ENCODE results near the gene PARD3. TPM values are rescaled to one million over a fixed set of nuclear protein-coding genes. Genes with fewer than 3 reads are reported as not detected.

Gene PARD3
- total RNA-seq, 3 donors from 2014 or later = 39.5 to 87.9 (median 47.0) TPM

- no peak for TF ChIP-seq CTCF (IDR thresholded peaks at IDR 0.05)
- DNase-seq (no peak), ATAC-seq (no peak)
- Histone ChIP-seq H3K4me1 (ENCODE audit: low read depth) (peaks cover 8% of the 10 kb centered on the region), H3K4me3 (no peak overlapping the region), H3K36me3 (ENCODE audit: low read depth) (no peaks in the 10 kb centered on the region), H3K9me3 (no peaks in the 10 kb centered on the region)
- intact Hi-C loops (cut with DNase I, micrococcal nuclease) = no loop called here
Observed at GRCh38 chr10:34189830-34190229, 625.3 kb downstream of the PARD3 start.

GRCh38 chr10:34188221-34188620 lies 626.9 kb downstream of the PARD3 start:
- peaks cover 8% of the 10 kb centered on the region for H3K4me1 ChIP-seq (ENCODE audit: low read depth)

DNA sequence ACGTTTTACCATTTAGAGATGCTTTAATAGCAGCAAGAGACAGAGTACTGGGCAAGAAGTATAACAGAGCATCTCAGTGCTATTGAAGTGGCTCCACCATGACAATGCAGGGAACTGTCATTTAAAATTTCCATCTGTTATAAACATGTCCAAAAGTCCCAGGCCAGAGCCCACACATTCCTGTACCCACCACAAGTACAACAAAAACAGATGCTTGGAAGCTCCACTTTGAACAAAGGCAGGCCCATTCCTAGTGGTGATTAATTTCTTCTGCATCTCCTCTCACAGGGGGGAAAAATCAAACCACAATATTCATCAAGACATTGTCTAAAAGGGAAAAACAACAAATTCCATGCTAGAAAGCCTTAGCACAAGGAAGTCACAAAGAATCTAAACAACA lies 627.9 kb downstream of the PARD3 start:
- no peak for DNase-seq
- ATAC-seq = no peak
- no peaks in the 10 kb centered on the region for H3K9me3 ChIP-seq
- peaks cover 8% of the 10 kb centered on the region for H3K4me1 ChIP-seq (ENCODE audit: low read depth)
- no peak overlapping the region for H3K4me3 ChIP-seq
- H3K36me3 ChIP-seq (ENCODE audit: low read depth) = no peaks in the 10 kb centered on the region
- intact Hi-C loops (cut with DNase I, micrococcal nuclease) = no loop called here
- no peak for TF ChIP-seq CTCF (IDR thresholded peaks at IDR 0.05)

More at GRCh38 chr10:34188221-34188620, 626.9 kb downstream of the PARD3 start:
- no peak overlapping the region for H3K4me3 ChIP-seq
- H3K36me3 ChIP-seq (ENCODE audit: low read depth) = no peaks in the 10 kb centered on the region
- no peak for ATAC-seq
- intact Hi-C loops (cut with DNase I, micrococcal nuclease) = no loop called here
- DNase-seq = no peak
- no peak for TF ChIP-seq CTCF (IDR thresholded peaks at IDR 0.05)
- H3K9me3 ChIP-seq = no peaks in the 10 kb centered on the region

GRCh38 chr10:34186745-34187144 lies 628.4 kb downstream of the PARD3 start:
- Histone ChIP-seq H3K4me3 (no peak overlapping the region), H3K9me3 (no peaks in the 10 kb centered on the region), H3K36me3 (ENCODE audit: low read depth) (no peaks in the 10 kb centered on the region), H3K4me1 (ENCODE audit: low read depth) (peaks cover 8% of the 10 kb centered on the region)
- DNase-seq = no peak
- intact Hi-C loops (cut with DNase I, micrococcal nuclease) = no loop called here
- no peak for ATAC-seq
- TF ChIP-seq CTCF (IDR thresholded peaks at IDR 0.05) = no peak

GRCh38 chr10:34185998-34186397 lies 629.1 kb downstream of the PARD3 start:
- DNase-seq (no peak), ATAC-seq (peak; percentile 51)
- Histone ChIP-seq H3K4me3 (no peak overlapping the region), H3K4me1 (ENCODE audit: low read depth) (peaks cover 8% of the 10 kb centered on the region), H3K36me3 (ENCODE audit: low read depth) (no peaks in the 10 kb centered on the region), H3K9me3 (no peaks in the 10 kb centered on the region)
- intact Hi-C loops (cut with DNase I, micrococcal nuclease) = no loop called here
- TF ChIP-seq CTCF (IDR thresholded peaks at IDR 0.05) = no peak

- intact Hi-C loops (cut with DNase I, micrococcal nuclease) = no loop called here
- H3K4me1 ChIP-seq (ENCODE audit: low read depth) = peaks cover 8% of the 10 kb centered on the region
- H3K9me3 ChIP-seq = no peaks in the 10 kb centered on the region
- no peak for ATAC-seq
- no peaks in the 10 kb centered on the region for H3K36me3 ChIP-seq (ENCODE audit: low read depth)
- no peak overlapping the region for H3K4me3 ChIP-seq
- DNase-seq = no peak
- no peak for TF ChIP-seq CTCF (IDR thresholded peaks at IDR 0.05)
Observed at GRCh38 chr10:34184939-34185386, 630.1 kb downstream of the PARD3 start.
